Measurements from ENCODE around the gene PLXNA1.

PLXNA1 gene

GRCh38 chr3:126951561-126951960 lies 31.4 kb upstream of the PLXNA1 start:
- POLR2A ChIA-PET: no interaction called here
- no peak for DNase-seq (ENCODE audit: low read depth, low spot score)
- TF ChIP-seq CTCF (IDR thresholded peaks at IDR 0.05; ENCODE audit: insufficient read depth, low read length, missing control alignments): no peak
- CTCF ChIA-PET: interaction anchor here (0.8 to 1.0 kb wide), 2 partner anchors 9 to 199 kb away, joined by 3 to 7 read pairs; no protein-coding TSS in a partner anchor
- no peak overlapping the region for H3K4me3 ChIP-seq (ENCODE audit: low read depth, low read length)

GRCh38 chr3:126952261-126952982 lies 30.5 kb upstream of the PLXNA1 start:
- TF ChIP-seq CTCF (IDR thresholded peaks at IDR 0.05; ENCODE audit: insufficient read depth, low read length, missing control alignments): no peak
- H3K4me3 ChIP-seq (ENCODE audit: low read depth, low read length): no peak overlapping the region
- CTCF ChIA-PET: interaction anchor here (1.0 to 1.4 kb wide), 4 partner anchors 8 to 30 kb away, joined by 3 read pairs; partner anchors contain the start of gene PLXNA1
- POLR2A ChIA-PET: no interaction called here
- no peak for DNase-seq (ENCODE audit: low read depth, low spot score)

GRCh38 chr3:126952983-126953660 lies 29.8 kb upstream of the PLXNA1 start:
- DNase-seq (ENCODE audit: low read depth, low spot score): no peak
- TF ChIP-seq CTCF (IDR thresholded peaks at IDR 0.05; ENCODE audit: insufficient read depth, low read length, missing control alignments): no peak
- H3K4me3 ChIP-seq (ENCODE audit: low read depth, low read length): no peak overlapping the region
- CTCF ChIA-PET: interaction anchor here (1.0 to 1.5 kb wide), 4 partner anchors 9 to 29 kb away, joined by 3 to 4 read pairs (median 3); partner anchors contain the start of gene PLXNA1
- POLR2A ChIA-PET: no interaction called here

DNA sequence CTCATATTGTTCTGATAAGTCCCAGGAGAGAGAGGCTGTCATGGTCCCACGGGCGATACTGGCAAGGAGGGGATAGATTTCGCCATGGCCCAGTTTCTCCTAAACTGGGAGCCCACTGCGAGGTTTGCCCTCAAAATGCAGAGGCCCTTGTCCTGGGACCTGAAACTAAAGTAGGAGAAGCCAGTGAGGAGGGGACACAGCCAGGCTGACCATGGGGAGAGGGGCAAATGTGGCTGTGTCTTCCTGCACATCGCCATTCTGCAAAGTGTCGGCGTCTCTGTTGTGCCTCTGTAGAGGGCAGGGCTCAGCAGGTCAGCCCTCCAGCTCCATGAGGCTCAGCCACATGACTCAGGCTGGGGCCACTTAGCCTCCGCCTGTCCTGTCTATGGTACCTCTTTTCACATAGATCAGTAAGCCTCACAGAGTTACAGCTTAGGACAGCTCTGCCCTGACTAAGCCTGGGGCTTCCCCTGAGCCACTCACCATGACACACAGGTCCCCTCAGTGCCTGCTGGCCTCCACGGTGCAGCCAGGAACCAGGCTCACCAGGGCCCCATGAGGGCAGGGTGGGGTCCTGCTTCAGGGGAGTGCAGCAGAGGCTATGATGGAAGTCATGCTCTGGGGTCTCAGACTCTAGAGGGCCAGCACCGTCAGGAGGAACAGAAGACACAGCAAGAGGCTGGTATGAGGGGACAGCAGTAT lies 28.6 kb upstream of the PLXNA1 start:
- TF ChIP-seq CTCF (IDR thresholded peaks at IDR 0.05; ENCODE audit: insufficient read depth, low read length, missing control alignments): no peak
- no peak for DNase-seq (ENCODE audit: low read depth, low spot score)
- CTCF ChIA-PET: interaction anchor here (1.4 to 1.5 kb wide), 2 partner anchors 8 to 16 kb away, joined by 3 to 4 read pairs; no protein-coding TSS in a partner anchor
- H3K4me3 ChIP-seq (ENCODE audit: low read depth, low read length): no peak overlapping the region
- POLR2A ChIA-PET: no interaction called here

DNA sequence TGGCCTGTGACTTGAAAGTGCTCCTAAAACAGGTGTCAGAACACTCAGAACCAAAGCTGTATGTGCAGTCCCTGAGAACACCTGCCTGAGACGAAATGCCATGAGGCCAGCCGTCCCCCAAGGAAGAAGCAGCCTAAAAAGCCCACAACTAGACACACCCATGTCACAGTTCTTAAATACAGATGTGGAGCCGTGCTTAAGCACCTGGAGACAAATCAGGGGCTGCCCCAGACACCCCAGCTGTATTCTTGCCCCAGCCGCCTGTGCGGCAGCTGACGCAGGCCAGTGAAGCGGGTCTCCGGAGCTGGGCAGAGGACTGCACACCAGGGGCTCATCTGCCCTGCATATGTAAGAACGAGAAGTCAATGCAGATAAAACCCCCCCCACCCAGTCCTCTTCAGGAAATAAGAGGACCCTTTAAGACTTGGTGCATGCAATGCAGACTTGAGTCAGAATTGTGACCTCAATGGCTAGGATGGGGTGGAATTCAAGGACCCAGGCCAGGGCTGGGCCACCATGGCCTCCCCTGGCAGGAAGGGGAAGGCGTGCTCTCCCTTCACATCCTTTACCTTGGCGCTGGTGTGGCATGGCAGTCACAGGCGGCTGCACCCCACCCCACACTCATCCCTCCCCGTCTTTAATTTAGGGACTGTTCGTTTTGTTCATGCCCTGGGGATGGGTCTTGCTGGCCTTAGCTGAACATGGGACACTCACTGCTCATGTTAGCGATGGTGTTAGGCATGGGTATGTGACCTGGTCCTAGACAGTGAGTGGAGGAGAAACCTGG lies 27.7 kb upstream of the PLXNA1 start:
- ChIA-PET POLR2A (no interaction called here), CTCF (interaction anchor here (1.4 kb wide), 1 partner anchor 28 kb away, joined by 10 read pairs; the partner anchor contains the start of gene PLXNA1)
- no peak overlapping the region for H3K4me3 ChIP-seq (ENCODE audit: low read depth, low read length)
- DNase-seq (ENCODE audit: low read depth, low spot score): no peak
- no peak for TF ChIP-seq CTCF (IDR thresholded peaks at IDR 0.05; ENCODE audit: insufficient read depth, low read length, missing control alignments)
